Aorta (tissue), 5 donors: ENCODE measurements around the gene SAPCD1. TPM values are rescaled to one million over a fixed set of nuclear protein-coding genes. Genes with fewer than 3 reads are reported as not detected.

Experiments
- ATAC-seq: fragments of 200-7000 bp; cut with Tn5 transposase; one replicate; pipeline ENCODE4 v1.9.1; 2022; ENCODE audit warnings: moderate library complexity; ENCODE audit not compliant: low FRiP score
- DNase-seq, 2 donors: peaks; one replicate each; pipeline ENCODE4 v3.0.0-alpha.2; 2020
- H3K27ac ChIP-seq, 2 donors: one replicate each; pipeline ENCODE4 v1.5.1; 2013; ENCODE audit warnings: low read length in 2 of 2, mild to moderate bottlenecking in 2 of 2, moderate library complexity in 2 of 2, control low read depth in 1 of 2, inconsistent platforms in 1 of 2, low read depth in 1 of 2
- H3K27me3 ChIP-seq, 2 donors: one replicate each; pipeline ENCODE4 v1.6.1; 2013; ENCODE audit warnings: control low read depth in 1 of 2, low read length in 1 of 2, mild to moderate bottlenecking in 1 of 2, moderate library complexity in 1 of 2; ENCODE audit not compliant: insufficient read depth in 2 of 2, control insufficient read depth in 1 of 2
- H3K36me3 ChIP-seq, 2 donors: one replicate each; pipeline ENCODE4 v1.6.1; 2013; ENCODE audit warnings: control low read depth in 1 of 2, low read length in 1 of 2, mild to moderate bottlenecking in 1 of 2; ENCODE audit not compliant: insufficient read depth in 2 of 2, control insufficient read depth in 1 of 2
- H3K4me1 ChIP-seq, 2 donors: one replicate each; pipeline ENCODE4 v1.6.1; 2013; ENCODE audit warnings: low read length in 2 of 2, control low read depth in 1 of 2, mild to moderate bottlenecking in 1 of 2, moderate library complexity in 1 of 2; ENCODE audit not compliant: insufficient read depth in 2 of 2, control insufficient read depth in 1 of 2
- H3K4me3 ChIP-seq, 2 donors: one replicate each; pipeline ENCODE4 v1.5.1; 2013; ENCODE audit warnings: low read length in 2 of 2, control low read depth in 1 of 2, mild to moderate bottlenecking in 1 of 2
- H3K9me3 ChIP-seq: one replicate; pipeline ENCODE4 v1.6.1; 2013; ENCODE audit warnings: mild to moderate bottlenecking, low read length; ENCODE audit not compliant: control insufficient read depth
- WGBS, 2 donors: extraction: QIAGEN DNeasy Blood & Tissue Kit; methylation state at CpG; one replicate each; pipeline ENCODE4 v1.1.7; 2013; 5-methylcytosine and 5-hydroxymethylcytosine counted together
- intact Hi-C, 2 donors: fragments of 100-400 bp; cut with DNase I; formaldehyde crosslinking; loops; one replicate each; pipeline versions ENCODE4 v1.14.2 to v1.15.0; 2022
- long read RNA-seq, 2 donors: library from polyadenylated mRNA; unstranded; transcript quantifications; one replicate each; pipeline ENCODE4 v2.0.0, GENCODE V29; 2020 to 2021
- polyA plus RNA-seq, 2 donors: library from polyadenylated mRNA; stranded (reverse); fragments of 200-250 nt; gene quantifications; one replicate each; pipeline ENCODE4 v1.2.3, GENCODE V29; 2013
- total RNA-seq, 2 donors: library from RNA; stranded (reverse); fragmentation: NEBNext Ultra II Directional; extraction: Animal tissue kit (Norgen Biotek cat#: 25700); gene quantifications; one replicate each; pipeline ENCODE4 v1.2.1, GENCODE V29; 2021
- donor health status: healthy with polysubstance abuse.
- donor health status: Bipolar disorder and iron deficiency.
- donor health status: DM: no; HTN: no; CAD: no.
- donor health status: DM: no; HTN: no; CAD: no.
- donor health status: DM: yes; HTN: yes; CAD: no.

Gene SAPCD1
- 1 to 10 TPM in 1 of 2 donors, under 1 TPM in 1; 0.68 to 2.9 TPM for total RNA-seq
- polyA plus RNA-seq, result 1 to 10 TPM in 1 of 2 donors, not detected in 1; 3.2 TPM
- long read RNA-seq, donor 1, result 0 reads
- long read RNA-seq, donor 2, result 0 reads

DNA sequence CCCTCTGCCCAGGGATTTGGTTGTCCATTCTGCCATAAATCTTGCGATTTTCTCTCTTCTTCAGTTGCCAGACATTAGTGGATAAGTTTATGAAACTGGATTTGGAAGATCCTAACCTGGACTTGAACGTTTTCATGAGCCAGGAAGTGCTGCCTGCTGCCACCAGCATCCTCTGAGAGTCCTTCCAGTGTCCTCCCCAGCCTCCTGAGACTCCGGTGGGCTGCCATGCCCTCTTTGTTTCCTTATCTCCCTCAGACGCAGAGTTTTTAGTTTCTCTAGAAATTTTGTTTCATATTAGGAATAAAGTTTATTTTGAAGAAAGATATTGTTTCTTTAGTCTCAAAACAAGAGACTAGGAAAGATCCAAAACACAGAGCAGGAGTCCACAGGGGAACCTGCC is at the start of gene SAPCD1:
Gene SAPCD1, plus strand, starts transcription at position 301 of the 400 bp plus-strand sequence. CDS start 399 bp downstream, outside the sequence.
- no peak for DNase-seq
- ATAC-seq, result no peak
- intact Hi-C loops, result no loop called here
- no peak within 1 kb of the TSS for H3K4me3 ChIP-seq
- H3K36me3 ChIP-seq, result no peaks in the 10 kb centered on the region
- WGBS, 2 donors, result 83 to 86% methylated on average over 4 of the region's 4 CpGs
- no peaks in the 10 kb centered on the region for H3K9me3 ChIP-seq
- H3K4me1 ChIP-seq, result no peaks in the 10 kb centered on the region
- no peaks in the 10 kb centered on the region for H3K27me3 ChIP-seq
- no peak within 1 kb of the TSS for H3K27ac ChIP-seq

DNA sequence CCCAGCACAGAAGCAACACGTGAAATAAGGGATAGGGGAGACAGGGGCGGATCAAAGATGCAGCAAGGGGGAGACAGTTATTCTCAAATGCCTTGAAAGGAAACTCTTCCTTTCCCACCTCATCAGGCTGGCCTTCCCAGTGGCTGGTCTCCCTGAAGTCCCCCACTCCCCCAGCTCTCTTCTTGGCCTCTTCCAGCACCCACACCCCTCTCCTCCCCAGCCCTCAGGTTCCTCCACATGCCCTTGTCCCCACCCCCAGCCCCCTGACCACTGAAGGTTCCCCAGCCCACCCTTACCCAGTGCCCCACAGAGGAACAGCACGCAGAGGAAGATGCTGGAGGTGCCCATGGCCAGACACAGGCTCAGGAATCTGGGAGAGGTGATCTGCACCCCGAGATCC is 49.0 kb upstream of the SAPCD1 start:
- no peak for ATAC-seq
- DNase-seq, result no peak
- no peaks in the 10 kb centered on the region for H3K27me3 ChIP-seq
- no peaks in the 10 kb centered on the region for H3K4me1 ChIP-seq
- intact Hi-C loops, result no loop called here
- no peak overlapping the region for H3K4me3 ChIP-seq
- no peaks in the 10 kb centered on the region for H3K9me3 ChIP-seq
- WGBS, 2 donors, result 66 to 73% methylated on average over 4 of the region's 4 CpGs
- H3K36me3 ChIP-seq, result no peaks in the 10 kb centered on the region
- H3K27ac ChIP-seq, result no peak overlapping the region

DNA sequence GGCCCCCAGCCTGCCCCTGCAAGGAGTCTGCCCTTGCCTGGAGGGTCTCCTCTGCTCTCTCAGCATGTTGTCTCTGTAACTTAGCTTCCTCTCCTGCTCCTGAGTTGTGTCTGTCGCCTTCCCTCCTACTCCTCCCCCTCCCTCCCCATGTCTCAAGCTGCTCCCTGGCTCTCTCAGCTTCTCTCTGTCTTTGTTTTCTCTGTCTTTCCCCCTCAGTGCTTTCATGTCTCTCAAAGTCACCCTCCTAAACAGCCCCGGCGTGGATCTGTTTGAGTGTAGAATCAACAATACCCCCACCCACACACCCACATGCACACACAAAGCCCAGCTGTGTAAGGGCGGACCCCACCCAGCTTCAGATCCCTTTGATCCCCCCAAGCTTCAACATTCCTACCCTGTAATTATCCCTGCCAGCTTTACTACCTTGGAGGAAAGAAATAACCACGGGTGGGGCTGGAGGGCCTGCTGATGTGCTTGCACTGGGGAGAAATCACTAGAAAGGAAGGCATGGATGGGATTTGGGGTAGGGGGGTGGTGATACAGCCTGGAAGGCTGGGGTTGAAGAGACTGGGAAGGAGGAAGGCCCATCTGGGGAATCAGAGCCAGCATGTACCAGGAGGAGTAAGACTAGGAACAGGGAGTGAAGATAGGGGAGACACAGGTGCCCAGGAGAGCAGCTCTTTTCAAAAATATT is 48.3 kb upstream of the SAPCD1 start:
- intact Hi-C loops, result no loop called here
- WGBS, 2 donors, result 50 to 60% methylated on average over 5 of the region's 5 CpGs
- no peaks in the 10 kb centered on the region for H3K27me3 ChIP-seq
- no peaks in the 10 kb centered on the region for H3K4me1 ChIP-seq
- no peak for DNase-seq
- H3K36me3 ChIP-seq, result no peaks in the 10 kb centered on the region
- H3K4me3 ChIP-seq, result no peak overlapping the region
- no peak for ATAC-seq
- no peak overlapping the region for H3K27ac ChIP-seq
- H3K9me3 ChIP-seq, result no peaks in the 10 kb centered on the region

DNA sequence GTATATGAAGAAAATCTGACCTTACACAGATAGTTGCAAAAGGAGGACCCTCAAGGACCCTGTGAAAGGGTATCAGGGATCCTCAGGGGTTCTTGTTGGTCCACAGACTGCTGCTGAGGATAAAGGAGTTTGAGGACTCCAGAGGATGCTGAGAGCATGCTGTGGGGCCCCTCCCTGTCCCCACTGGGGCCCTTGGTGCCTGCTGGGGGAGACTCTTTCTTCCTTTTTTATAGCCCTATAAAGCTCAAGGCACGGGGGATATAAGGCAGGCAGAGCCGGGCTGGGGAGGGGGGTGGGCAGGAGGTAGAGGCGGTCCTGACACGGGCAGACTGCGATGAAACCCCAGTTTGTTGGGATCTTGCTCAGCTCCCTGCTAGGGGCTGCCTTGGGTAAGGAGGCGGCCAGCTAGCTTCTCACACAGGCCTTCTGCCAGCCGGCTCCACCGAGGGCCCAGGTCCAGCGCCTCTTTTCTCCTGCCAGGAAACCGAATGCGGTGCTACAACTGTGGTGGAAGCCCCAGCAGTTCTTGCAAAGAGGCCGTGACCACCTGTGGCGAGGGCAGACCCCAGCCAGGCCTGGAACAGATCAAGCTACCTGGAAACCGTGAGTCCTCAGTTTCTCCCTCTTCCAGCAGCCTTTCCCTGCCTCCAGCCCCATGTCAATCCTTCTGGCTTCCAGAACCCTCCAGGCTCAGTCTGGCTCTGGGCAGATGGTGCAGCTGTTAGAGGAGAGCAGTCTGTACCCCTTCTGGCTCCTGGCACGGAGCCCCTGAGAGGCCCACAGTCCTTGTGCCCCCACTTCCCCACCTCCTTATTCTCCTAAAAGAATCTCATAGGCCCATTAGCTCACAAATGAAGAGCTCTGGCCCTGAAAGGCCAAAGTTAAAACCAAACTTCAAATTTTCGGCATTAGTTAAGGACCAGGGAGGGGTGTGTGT is 47.2 kb upstream of the SAPCD1 start, which contains the start of gene LY6G6D:
Gene LY6G6D, plus strand, starts transcription at position 327 of the 937 bp plus-strand sequence. Its CDS starts 8 bp downstream, at position 335.
- 43 to 58% methylated on average over 16 of the region's 16 CpGs for WGBS, 2 donors
- DNase-seq (no peak), ATAC-seq (no peak)
- Histone ChIP-seq H3K27me3 (no peaks in the 10 kb centered on the region), H3K9me3 (no peaks in the 10 kb centered on the region), H3K27ac (no peak within 1 kb of the TSS), H3K4me1 (no peaks in the 10 kb centered on the region), H3K36me3 (no peaks in the 10 kb centered on the region), H3K4me3 (no peak within 1 kb of the TSS)
- intact Hi-C loops, result no loop called here

DNA sequence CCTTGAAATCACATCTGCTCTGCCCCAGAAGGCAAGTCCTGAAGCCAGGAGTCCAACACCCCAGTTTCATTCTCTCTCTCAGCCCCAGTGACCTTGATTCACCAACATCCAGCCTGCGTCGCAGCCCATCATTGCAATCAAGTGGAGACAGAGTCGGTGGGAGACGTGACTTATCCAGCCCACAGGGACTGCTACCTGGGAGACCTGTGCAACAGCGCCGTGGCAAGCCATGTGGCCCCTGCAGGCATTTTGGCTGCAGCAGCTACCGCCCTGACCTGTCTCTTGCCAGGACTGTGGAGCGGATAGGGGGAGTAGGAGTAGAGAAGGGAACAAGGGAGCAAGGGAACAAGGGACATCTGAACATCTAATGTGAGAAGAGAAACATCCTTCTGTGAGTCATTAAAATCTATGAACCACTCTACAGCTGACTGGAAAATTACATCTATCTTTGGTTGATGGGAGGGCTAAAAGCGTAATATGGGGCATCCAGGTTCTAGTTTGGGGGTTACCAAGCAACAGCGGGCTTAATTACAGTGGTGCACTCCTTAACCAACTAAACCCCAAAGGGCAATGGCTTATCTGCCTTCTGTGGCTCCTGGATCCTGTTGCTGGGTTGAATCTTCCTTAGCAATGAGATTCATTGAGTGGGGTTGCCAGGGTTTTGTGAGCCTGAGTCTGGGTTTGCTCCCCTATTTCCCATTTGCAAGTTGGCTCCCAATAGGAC is 44.8 kb upstream of the SAPCD1 start:
- intact Hi-C loops, result no loop called here
- Histone ChIP-seq H3K4me1 (no peaks in the 10 kb centered on the region), H3K9me3 (no peaks in the 10 kb centered on the region), H3K27ac (no peak overlapping the region), H3K36me3 (no peaks in the 10 kb centered on the region), H3K4me3 (no peak overlapping the region), H3K27me3 (no peaks in the 10 kb centered on the region)
- WGBS, 2 donors, result 69 to 71% methylated on average over 10 of the region's 10 CpGs
- DNase-seq (no peak), ATAC-seq (no peak)

DNA sequence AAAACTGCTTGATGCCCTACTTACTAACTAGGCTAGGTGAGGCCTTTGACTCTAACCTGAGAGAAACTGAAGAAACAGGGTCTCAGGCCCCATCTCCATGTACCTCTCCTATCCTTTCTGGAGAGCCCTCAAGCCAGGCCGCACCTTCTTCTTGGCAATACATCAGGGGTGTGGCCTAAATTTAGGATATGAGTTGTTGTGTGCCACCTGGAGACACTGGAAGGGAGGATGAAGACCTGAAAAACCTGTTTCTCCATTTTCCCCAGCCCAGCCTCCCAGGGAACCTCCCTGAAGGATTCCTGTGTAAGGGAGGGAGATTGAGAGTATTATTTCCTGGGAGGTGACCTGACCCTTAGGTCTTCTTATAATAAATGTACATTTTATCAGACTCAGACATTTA is 44.2 kb upstream of the SAPCD1 start:
- DNase-seq, result no peak
- Histone ChIP-seq H3K4me1 (no peaks in the 10 kb centered on the region), H3K27me3 (no peaks in the 10 kb centered on the region), H3K9me3 (no peaks in the 10 kb centered on the region), H3K4me3 (no peak overlapping the region), H3K27ac (no peak overlapping the region), H3K36me3 (no peaks in the 10 kb centered on the region)
- WGBS, 2 donors, result 85 to 100% methylated on average over 1 of the region's 1 CpG
- no peak for ATAC-seq
- intact Hi-C loops, result no loop called here

DNA sequence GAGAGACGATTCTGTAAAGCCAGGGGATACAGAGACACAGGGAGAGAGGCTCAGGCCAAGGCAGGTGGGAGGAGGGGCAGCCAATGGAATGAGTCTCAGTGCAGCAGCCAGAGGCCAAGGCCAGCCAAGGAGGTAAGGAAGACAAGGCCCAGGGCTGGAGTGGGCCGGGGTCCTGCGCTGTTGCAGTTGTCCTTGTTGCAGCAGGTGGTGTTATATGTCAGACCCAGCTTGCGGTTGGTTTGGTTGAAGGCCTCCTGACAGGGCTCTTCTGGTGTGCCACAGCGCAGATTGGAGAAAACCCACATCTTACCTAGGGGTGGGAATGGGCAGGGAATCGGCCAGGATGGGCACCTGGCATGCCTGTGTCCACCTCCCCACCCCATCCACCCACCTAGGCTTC is 43.5 kb upstream of the SAPCD1 start:
- Histone ChIP-seq H3K4me1 (no peaks in the 10 kb centered on the region), H3K36me3 (no peaks in the 10 kb centered on the region), H3K9me3 (no peaks in the 10 kb centered on the region), H3K27me3 (no peaks in the 10 kb centered on the region), H3K27ac (no peak overlapping the region), H3K4me3 (no peak overlapping the region)
- intact Hi-C loops, result no loop called here
- ATAC-seq, result no peak
- no peak for DNase-seq
- 87 to 89% methylated on average over 6 of the region's 6 CpGs for WGBS, 2 donors

DNA sequence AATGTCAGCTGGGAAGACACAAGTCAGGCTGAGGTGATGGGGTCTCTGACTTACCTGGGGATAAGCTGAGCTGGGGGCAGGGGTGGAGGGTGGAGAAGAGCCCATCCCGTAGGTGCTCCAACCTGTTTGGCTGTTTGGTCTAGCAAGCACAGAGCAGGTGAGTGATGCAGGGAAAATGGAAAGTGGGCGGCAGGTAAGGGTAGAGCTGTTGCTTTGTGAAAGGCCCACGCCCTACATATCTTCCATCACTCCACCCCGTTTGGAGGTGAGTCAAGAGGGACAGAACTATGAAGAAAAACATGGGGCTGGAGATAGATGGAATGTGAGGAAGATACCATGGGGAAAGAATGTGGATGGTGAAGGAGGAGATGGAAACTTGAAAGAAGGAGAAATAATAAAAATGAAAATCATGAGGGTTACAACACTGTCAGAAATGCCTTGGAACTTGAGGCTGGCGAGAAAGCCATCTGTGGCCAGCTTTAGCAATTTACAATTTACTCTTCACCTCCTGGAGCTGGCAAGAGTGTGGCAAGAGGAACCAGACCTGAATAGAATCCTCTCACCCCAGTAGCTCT is 42.2 kb upstream of the SAPCD1 start:
- H3K4me3 ChIP-seq, result no peak overlapping the region

More for the DNA sequence above, 42.2 kb upstream of the SAPCD1 start:
- intact Hi-C loops, result no loop called here
- H3K4me1 ChIP-seq, result no peaks in the 10 kb centered on the region
- no peaks in the 10 kb centered on the region for H3K27me3 ChIP-seq
- DNase-seq, result no peak
- H3K9me3 ChIP-seq, result no peaks in the 10 kb centered on the region
- no peak overlapping the region for H3K27ac ChIP-seq
- no peak for ATAC-seq
- WGBS, 2 donors, result 84 to 90% methylated on average over 5 of the region's 5 CpGs
- no peaks in the 10 kb centered on the region for H3K36me3 ChIP-seq
